Glomerular visceral epithelial cell (primary cell): ENCODE data around the gene TPM4.
"Not testable (repeated sequence)": the region's sequence is repeated elsewhere in the genome, so short reads cannot be mapped to it uniquely, and the experiment has no call there.

Experiments
- DNase-seq: peaks from one replicate; pipeline ENCODE4 v3.0.0-alpha.2; 2016; ENCODE audit errors: extremely low spot score

TPM4 gene

DNA sequence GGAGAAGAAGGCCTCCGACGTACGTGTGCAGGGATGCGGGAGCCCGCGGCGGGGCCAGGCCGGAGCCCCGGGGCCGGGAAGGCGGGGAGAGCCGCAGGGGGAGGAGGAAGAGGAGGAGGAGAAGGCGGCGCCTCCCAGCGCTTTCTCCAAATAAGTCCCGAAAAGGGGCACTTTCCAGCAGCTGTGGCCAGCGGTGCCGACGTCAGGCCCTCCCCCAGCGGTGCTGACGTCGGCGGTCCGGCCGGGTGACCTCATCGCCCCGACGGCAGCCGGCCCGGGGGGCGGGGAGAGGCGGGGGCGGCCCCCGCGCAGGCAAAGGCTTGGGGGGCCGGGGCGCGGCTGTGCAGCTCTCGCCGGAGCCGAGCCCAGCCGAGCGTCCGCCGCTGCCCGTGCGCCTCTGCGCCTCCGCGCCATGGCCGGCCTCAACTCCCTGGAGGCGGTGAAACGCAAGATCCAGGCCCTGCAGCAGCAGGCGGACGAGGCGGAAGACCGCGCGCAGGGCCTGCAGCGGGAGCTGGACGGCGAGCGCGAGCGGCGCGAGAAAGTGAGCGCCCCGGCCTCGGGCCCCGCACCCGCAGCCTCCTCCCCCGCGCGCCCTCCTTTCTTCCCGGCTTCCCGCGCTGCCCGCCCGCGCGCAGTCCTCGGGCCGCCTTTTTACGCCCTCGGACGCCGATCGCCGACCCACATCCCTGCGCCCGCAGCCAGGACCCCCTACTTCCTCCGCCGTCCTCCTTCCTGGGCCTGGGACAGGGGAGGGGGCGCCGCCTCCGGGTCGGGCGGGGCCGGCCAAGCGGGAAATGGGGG, at the start of gene TPM4:
Gene TPM4, plus strand, starts transcription at position 342 of the 804 bp plus-strand sequence. Its CDS starts 71 bp downstream, at position 413.
- DNase-seq, result peak; percentile 95

DNA sequence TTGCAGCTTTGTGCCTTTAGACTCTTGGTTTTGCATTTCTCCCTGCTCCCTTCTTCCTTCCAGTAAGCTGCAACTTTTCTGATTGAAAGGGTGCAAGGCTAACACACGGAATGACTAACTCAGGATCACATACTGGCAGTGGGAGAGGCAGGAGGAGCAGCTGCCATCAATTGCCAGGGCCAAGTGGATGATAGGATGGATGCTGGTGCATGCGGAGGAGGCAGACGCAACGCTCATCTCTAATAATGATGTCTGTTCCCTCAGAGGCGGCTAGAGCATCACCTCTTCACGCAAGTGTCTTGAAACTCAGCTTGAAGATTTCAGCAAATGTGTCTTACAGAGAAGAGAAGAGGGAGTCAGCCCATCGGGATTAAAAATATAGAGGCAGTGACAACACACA, 49.5 kb upstream of the TPM4 start:
- no peak for DNase-seq

DNA sequence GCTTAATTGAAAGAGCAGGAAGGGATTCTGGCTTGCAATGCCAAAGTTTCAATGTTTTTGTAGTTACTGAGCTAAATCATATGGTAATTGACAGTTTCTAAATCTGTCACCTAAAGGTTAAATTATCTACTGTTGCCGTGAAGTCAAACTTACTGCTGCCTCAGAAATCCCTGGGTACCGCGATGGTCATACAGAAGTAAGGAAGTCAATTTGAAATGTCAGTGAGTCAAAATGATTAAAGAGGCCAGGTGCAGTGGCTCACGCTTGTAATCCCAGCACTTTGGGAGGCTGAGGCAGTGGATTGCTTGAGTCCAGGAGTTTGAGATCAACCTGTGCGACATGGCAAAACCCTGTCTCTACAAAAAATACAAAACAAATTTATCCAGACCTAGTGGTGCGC, 48.8 kb upstream of the TPM4 start:
- DNase-seq, result no peak

DNA sequence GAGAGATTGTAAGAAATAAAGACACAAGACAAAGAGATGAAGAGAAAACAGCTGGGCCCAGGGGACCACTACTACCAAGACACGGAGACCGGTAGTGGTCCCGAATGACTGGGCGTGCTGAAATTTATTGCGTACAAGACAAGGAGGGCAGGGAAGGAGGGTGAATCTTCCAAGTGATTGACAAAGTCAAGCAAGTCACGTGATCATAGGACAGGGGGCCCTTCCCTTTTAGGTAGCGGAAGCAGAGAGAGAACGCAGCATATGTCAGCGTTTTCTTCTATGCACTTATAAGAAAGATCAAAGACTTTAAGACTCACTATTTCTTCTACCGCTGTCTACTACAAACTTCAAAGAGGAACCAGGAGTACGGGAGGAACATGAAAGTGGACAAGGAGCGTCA, 46.1 kb upstream of the TPM4 start:
- not testable (repeated sequence) for DNase-seq

- DNase-seq, result no peak
Measured at GRCh38 chr19:16030964-16031871, 45.1 kb upstream of the TPM4 start.

GRCh38 chr19:16031872-16032200, 44.5 kb upstream of the TPM4 start:
- DNase-seq, result no peak

- no peak for DNase-seq
Measured at GRCh38 chr19:16032509-16033135, 43.7 kb upstream of the TPM4 start.

GRCh38 chr19:16033136-16033530, 43.2 kb upstream of the TPM4 start:
- DNase-seq, result no peak

DNA sequence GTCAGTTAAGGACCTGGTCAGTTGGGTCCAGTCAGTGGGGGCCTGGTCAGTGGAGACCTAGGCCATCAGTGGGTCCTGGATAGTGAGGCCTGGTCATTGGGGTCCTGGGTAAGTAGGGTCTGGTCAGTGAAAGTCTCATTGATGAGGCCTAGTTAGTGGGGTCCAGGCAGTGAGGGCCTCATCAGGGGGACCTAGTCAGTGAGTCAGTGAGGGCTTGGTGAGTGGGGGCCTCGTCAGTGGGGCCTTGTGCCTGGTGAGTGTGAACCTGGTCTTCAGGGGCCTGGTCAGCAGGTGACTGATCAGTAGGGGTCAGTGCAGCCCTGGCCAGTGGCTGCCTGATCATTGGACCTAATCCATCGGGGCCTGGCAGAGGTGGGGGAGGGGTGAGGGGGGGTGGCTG, 42.6 kb upstream of the TPM4 start:
- DNase-seq, result no peak

- no peak for DNase-seq
Measured at GRCh38 chr19:16034180-16034579, 42.1 kb upstream of the TPM4 start.

GRCh38 chr19:16034958-16035560, 41.2 kb upstream of the TPM4 start:
- DNase-seq, result no peak

DNA sequence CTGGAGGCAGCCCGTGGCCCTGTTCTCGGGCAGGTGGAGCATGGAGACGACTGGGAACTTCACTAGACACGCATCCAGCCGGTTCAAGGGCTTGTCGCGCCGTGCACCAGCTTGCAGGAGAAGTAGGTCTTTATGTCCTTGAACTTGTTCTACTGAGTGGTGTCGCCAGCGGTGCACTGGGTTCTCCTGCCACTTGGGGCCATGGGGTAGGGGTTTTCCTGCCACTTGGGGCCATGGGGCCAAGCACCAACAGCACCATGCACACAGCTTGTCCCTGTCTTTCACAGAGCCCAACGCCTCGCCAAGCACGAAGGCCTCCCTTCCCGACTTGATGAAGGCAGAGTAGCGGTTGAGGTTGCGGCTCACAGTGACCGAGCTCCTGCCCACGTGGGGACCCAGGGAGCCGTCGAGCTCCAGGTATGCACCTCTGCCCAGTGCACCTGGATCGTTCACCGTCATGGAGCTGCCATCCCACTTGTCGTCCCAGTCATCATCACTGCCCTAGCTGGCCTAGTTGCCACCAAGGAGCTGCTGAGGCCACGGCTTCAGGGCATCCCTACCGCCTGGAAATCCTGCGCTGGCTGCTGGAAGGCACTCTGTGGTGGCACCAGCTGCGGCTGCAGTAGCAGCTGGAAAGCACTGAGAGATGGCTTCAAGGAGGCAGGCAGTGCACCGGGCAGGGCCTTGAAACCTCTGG, 40.5 kb upstream of the TPM4 start:
- DNase-seq, result no peak

DNA sequence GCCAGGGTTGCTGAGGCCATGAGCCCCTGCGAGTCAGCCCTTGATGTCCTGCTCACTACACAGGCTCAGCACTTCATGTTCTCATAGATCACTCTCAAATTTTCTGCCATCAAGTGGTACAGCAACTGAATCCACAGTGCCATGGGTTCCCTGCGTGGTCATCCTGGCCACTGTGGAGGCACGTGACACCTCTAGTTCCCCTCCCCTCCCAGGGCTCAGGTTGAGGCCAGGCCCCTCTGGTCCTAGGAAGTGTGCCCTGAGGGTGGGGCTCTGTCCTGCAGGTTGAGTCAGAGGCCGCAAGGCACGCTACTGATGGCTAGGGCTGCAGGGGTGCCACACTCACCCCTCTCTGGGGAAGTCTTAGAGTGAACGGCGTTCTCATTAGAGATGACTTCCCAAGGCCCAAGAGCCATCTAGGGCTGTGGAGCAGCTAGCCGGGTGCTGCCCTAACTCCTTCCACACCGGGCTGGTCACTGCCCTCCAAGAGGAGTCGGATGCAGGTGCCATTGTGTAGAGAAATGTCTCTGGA, 39.8 kb upstream of the TPM4 start:
- DNase-seq, result no peak

GRCh38 chr19:16036941-16037340, 39.4 kb upstream of the TPM4 start:
- DNase-seq, result no peak

DNA sequence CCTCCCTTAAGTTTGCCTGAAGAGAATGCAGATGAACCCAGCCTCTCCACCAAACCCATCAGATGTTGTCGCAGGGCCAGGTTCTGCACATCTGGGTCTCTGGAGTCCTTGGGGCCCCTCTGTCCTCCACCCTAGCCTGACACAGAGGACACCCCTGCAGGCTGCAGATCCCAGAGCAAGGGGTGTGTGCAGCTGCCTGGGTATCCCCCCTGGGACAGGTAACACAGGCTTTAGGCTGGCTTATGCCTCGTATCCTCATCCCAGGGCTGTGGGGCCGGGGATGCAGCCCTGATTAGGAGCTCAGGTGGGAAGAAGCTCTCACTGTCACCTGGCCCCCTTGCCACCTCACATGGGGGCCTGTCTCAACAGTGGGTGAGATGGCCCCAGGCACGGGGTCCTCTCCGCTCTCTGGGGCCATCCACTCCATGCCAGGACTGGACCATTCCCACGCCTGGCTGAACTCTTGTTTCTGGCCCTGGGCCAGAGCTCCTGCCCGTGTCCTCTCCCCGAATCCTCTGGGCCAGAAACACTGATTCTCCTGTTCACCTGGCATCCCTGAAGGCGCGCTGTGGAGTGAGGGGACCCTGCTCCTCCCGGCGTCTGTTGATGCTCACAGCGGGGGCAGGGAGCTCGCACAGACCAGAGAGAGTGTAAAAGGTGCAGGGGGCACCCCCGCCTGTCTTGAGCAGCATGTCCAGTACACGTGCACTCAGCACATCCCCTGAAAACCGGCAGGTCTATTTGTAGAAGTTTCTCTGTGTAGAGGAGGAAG, 38.7 kb upstream of the TPM4 start:
- no peak for DNase-seq

- no peak for DNase-seq
Measured at GRCh38 chr19:16038196-16038695, 38.0 kb upstream of the TPM4 start.

DNA sequence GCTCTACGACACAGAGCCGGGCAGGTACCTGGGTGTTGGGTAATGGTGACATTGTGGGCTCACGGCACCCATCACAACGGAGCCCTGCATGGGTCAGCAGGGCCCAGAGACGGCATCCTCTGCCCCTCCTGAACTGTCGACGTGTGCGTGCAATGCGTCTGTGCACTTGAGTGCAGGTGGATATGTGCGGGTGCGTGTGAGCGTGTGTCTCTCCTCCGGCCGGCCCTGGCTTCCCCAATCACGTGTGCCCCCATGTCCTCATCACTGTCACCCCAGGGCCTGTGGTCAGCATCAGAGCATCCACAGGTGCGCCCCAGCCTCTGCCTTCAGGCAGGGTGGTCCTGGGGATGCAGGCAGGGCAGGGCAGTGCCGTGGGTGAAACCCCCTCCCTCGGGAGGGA, 37.2 kb upstream of the TPM4 start:
- DNase-seq, result no peak

GRCh38 chr19:16039545-16039944, 36.8 kb upstream of the TPM4 start:
- no peak for DNase-seq

DNA sequence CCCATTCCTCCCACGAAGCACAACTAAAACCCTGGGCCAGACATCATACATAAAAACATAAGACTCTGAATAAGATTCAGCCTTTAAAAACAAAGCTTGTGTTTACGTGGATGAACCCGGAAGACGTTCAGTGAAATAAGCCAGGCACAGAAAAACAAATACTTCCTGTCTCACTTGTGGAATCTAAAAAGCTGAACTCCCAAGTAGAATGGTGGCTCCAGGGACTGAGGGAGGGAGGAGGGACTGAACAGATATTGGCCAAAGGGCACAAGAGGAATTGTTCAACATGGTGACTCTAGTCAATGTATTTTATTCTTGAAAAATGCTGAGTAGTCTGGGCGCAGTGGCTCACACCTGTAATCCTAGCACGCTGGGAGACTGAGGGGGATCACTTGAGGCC, 35.7 kb upstream of the TPM4 start:
- DNase-seq, result no peak

GRCh38 chr19:16041299-16041990, 34.9 kb upstream of the TPM4 start:
- peak; percentile 69 for DNase-seq
